ENCODE measurements around the gene DNAJC1.
A peak's percentile ranks its signal among the peaks of the same experiment; 100 is the strongest.

DNAJC1 gene

GRCh38 chr10:22005763-22006162, 2.2 kb upstream of the DNAJC1 start:
- no peak for DNase-seq

DNA sequence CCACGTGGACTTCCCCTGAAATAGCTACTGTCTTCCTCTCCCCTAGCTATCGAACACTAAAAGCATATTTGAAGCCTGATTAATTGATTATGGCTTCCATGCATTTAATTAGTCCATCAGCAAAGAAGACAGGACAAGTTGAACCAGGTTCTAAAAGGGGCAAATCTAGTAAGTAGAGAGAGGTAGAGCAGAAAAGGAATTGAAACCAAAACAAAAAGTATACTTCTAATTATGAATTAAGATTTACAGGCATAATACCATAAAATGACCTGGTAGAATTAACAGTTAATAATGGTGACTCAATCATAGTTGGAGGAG, 393 bp upstream of the DNAJC1 start:
- no peak for DNase-seq

DNA sequence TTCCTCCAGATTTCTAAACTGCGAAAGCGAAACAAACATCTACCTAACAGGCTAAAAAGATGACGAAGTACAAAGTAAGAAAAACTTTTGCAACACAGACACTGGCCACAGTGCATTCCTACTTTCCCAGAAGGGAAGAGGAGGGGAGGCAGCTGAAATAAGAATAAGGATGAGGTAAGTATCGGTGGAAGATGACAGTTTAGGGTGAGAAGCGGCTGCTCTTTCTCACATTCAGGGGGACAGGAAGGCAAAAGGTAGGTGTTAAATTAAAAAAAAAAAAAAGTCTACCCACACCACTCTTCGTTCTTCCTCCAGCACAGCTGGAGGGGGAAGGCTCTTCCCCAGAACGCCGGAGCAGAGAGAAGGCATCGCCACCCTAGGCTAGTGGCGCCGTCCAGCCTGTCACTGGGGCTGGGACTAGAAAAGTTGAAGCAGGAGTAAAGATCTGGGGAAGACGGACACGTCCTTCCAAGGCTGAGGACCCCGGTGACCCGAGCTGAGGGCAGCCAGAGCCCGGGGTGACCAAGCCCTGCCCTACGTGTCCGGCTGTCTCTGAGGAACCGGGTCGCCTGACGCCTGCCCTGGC, 846 bp downstream of the DNAJC1 start:
- peak; percentile 32 for DNase-seq

- DNase-seq, result no peak
Observed at GRCh38 chr10:21995557-21995956, 8.0 kb downstream of the DNAJC1 start.

GRCh38 chr10:21993360-21994001, 10.0 kb downstream of the DNAJC1 start:
- DNase-seq, result no peak

DNA sequence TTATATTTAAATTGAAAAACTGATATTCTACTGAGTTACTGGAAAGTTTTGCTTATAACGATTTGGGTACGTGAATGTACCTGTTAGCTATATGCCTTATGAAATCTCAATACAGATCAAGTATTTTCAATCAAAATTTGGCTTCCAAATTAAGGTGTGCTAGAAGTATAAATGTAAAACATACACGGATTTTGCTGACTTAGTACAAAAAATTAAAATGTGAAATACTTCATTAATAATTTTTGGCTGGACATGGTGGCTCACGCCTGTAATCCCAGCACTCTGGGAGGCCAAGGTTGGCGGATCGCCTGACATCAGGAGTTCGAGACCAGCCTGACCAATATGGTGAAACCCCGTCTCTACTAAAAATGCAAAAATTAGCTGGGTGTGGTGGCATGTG, 11.7 kb downstream of the DNAJC1 start:
- no peak for DNase-seq

GRCh38 chr10:21990449-21990848, 13.1 kb downstream of the DNAJC1 start:
- no peak for DNase-seq

DNA sequence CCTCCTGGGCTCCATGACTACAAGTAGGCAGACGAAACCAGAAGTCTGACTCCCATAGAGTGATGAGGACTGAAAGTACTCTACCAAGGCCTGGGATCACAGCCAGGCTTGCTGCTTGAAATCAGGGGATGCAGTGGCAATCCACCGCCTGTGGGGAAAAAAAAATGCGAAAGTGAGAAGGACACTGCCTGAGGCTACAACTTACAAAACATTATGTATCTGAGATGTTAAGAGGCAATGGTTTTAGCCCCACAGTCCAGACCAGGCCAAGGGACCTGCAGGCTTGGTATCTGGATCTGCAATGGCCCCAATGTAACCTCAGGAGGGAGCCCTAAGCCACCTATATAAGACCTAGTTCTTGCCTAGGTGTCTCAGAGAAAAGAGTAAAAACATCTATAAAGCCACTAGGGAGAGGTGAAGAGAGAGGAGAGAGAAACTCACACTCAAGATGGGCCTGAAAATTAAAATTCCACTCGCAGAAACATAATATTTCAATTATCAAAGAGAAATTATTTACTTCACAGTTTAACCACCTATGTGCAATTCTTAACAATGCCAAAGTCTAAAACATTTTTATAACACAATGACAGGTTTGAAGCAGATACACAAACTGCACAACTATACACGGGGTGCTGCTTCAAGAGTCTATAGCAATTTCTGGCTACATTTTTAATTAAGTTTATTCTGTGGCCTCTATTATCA, 13.9 kb downstream of the DNAJC1 start:
- no peak for DNase-seq

DNA sequence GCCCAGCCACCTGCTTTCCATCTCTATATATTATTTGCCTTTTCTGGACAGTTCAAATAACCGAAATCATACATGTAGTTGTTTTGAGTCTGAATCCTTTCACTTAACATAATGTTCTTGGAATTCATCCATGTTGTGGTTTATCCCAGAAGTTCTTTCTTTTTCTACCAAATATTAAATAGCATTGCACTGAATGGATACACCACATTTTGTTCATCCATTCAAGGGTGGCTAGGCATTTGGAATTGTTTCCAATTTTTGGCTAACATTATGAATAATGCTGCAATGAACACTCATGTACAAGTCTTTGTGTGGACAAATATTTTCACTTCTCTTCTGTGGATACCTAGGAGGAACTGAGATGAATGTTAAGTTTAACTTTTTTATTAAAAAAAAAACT, 18.0 kb downstream of the DNAJC1 start:
- DNase-seq, result no peak

GRCh38 chr10:21981118-21981517, 22.4 kb downstream of the DNAJC1 start:
- DNase-seq, result no peak

DNA sequence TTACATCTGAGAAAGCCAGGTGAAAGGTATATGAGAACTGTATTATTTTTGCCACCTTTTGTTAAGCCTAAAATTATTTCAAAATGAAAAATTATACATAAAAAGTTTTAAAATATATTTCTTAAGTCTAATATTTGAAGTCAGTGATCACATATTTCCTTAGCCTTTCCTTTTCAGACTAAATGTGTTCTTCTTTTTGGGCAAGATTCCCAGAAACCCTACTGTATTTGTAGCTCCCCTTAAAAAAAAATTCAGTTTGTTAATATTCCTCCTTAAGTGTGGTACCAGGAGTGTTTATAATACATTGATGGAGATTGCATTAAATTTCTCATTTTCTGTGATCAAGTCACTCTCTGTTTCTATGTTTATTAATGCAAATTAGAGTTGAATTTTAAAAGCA, 22.8 kb downstream of the DNAJC1 start:
- no peak for DNase-seq

GRCh38 chr10:21978191-21978862, 25.2 kb downstream of the DNAJC1 start:
- no peak for DNase-seq

DNA sequence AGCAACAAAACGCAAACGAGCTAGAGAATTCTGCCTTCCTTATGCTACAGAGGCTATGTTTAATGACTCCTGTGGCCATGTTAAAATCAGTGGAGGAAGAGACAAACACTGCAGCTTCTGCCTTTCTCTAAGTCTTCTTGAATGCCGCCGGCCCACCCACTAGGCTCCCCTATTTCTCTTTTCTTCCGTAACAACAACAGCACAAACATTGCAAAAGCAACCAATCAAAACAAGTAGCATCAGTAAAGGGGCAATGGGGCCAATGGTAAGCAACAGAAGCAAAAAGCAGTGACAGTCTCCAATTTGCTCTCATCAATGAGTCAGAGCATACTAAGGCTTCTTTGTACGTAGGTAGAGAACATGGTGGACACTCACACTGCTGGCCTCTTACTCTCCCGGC, 26.8 kb downstream of the DNAJC1 start:
- no peak for DNase-seq

GRCh38 chr10:21976280-21976679, 27.2 kb downstream of the DNAJC1 start:
- DNase-seq, result no peak

DNA sequence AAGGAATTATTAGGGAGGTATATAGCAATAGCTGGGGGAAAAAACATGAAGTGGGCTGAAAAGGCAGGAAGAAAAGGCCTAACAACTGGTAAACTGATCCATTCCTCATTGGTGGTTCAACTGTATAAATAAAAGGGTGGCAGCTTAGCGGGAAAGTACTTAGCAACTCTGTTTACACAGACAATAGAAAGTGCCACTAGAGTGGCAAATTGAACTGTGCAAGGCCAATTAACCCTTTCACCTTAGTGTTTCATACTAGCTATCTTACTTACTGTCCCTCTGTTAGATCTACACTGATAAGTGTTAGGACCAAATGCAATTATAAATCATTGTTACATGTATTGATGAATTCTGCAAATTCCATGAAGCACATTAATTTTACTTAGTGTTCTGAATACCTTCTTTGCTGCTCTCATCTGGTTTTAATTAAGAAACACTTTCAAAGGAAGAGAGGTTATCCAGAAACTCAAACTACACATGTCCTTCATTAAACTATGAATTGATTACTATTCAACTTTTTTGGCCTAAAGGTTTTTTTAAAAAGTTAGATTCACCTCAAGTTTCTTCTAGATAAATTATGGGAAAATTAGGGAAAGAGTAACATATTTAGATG, 28.0 kb downstream of the DNAJC1 start:
- DNase-seq, result no peak

GRCh38 chr10:21972584-21972983, 30.9 kb downstream of the DNAJC1 start:
- DNase-seq, result no peak

GRCh38 chr10:21969326-21970287, 33.9 kb downstream of the DNAJC1 start:
- no peak for DNase-seq

GRCh38 chr10:21964983-21965665, 38.4 kb downstream of the DNAJC1 start:
- DNase-seq, result no peak

- no peak for DNase-seq
Observed at GRCh38 chr10:21962358-21962757, 41.2 kb downstream of the DNAJC1 start.

DNA sequence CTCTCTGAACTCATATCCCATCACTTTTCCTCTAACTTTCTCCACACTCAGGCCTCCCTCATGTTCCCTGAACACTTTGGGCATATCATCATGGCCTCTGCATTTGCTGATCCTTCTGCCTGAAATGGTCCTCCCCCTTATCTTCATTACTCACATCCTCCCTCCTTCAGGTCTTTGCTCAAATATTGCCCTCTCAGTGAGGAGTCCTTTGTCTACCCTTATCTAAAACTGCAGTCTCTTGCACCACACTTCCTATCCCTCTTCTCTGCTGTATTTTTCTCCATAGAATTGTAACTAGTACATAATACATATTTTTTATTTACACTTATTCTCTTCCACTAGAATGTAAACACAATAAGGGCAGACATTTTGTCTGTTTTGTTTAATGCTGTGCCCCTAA, 41.7 kb downstream of the DNAJC1 start:
- no peak for DNase-seq

GRCh38 chr10:21959998-21960397, 43.5 kb downstream of the DNAJC1 start:
- no peak for DNase-seq

GRCh38 chr10:21954690-21955089, 48.8 kb downstream of the DNAJC1 start:
- DNase-seq, result no peak

All from T-helper 9 cell (primary cell).